ENCODE measurements around the gene USP25. TPM values are rescaled to one million over a fixed set of nuclear protein-coding genes. Genes with fewer than 3 reads are reported as not detected.

The USP25 gene
- total RNA-seq, 1 experiment from 2014 or later: 26.1 TPM

DNA sequence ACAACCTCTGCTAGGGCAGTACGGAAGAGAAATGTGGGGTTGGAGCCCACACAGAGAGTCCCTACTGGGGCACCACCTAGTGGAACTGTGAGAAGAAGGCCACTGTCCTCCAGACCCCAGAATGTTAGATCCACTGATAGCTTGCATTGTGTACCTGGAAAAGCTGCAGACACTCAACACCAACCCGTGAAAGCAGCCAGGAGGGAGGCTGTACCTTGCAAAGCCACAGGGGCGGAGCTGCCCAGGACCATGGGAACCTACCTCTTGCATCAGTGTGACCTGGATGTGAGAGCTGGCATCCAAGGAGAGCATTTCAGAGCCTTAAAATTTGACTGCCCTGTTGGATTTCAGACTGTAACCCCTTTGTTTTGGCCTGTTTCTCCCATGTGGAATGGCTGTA, 85.5 kb downstream of the USP25 start:
- no peaks in the 10 kb centered on the region for H3K36me3 ChIP-seq (ENCODE audit: control insufficient read depth, insufficient read depth, low read length)
- no peak overlapping the region for H3K27ac ChIP-seq (ENCODE audit: low read length)
- TF ChIP-seq POLR2AphosphoS5 (IDR thresholded peaks at IDR 0.05; ENCODE audit: low read depth, low read length) (no peak), TCF7L2 (IDR thresholded peaks at IDR 0.05; ENCODE audit: low read depth, low read length) (no peak), REST (IDR thresholded peaks at IDR 0.05; ENCODE audit: insufficient read depth in 1 of 2, low read depth in 2 of 2, low read length in 1 of 2) (no peak), SIN3A (IDR thresholded peaks at IDR 0.05; ENCODE audit: borderline replicate concordance, insufficient read depth, low read depth, low read length) (no peak)
- TF ChIP-seq, protein P1, sequence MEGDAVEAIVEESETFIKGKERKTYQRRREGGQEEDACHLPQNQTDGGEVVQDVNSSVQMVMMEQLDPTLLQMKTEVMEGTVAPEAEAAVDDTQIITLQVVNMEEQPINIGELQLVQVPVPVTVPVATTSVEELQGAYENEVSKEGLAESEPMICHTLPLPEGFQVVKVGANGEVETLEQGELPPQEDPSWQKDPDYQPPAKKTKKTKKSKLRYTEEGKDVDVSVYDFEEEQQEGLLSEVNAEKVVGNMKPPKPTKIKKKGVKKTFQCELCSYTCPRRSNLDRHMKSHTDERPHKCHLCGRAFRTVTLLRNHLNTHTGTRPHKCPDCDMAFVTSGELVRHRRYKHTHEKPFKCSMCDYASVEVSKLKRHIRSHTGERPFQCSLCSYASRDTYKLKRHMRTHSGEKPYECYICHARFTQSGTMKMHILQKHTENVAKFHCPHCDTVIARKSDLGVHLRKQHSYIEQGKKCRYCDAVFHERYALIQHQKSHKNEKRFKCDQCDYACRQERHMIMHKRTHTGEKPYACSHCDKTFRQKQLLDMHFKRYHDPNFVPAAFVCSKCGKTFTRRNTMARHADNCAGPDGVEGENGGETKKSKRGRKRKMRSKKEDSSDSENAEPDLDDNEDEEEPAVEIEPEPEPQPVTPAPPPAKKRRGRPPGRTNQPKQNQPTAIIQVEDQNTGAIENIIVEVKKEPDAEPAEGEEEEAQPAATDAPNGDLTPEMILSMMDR (IDR thresholded peaks at IDR 0.05): no peak
- ATAC-seq: no peak
- H3K27me3 ChIP-seq (ENCODE audit: control insufficient read depth, insufficient read depth, low read length): no peaks in the 10 kb centered on the region
- POLR2A ChIA-PET: no interaction called here
- no TSS peak for BruUV-seq (replicated peaks)
- H3K4me1 ChIP-seq (ENCODE audit: control insufficient read depth, insufficient read depth, low read length): no peaks in the 10 kb centered on the region
- in situ Hi-C loops (cut with HindIII; ENCODE audit: low pct_unique_long_range_greater_than_20kb, low sequenced_read_pairs) (no loop called here), intact Hi-C loops (cut with micrococcal nuclease; ENCODE audit: unreplicated experiment) (no loop called here)
- CTCF ChIA-PET: no interaction called here
- H3K9me3 ChIP-seq (ENCODE audit: control insufficient read depth, insufficient read depth, low read depth, low read length): no peaks in the 10 kb centered on the region
- DNase-seq (ENCODE audit: low read depth, low spot score): no peak
- H3K4me3 ChIP-seq (ENCODE audit: low read depth in 2 of 2, low read length in 2 of 2): no peak overlapping the region

- no TSS peak for BruUV-seq (replicated peaks)
- H3K4me1 ChIP-seq (ENCODE audit: control insufficient read depth, insufficient read depth, low read length): no peaks in the 10 kb centered on the region
- ChIA-PET CTCF (no interaction called here), POLR2A (no interaction called here)
- no peaks in the 10 kb centered on the region for H3K36me3 ChIP-seq (ENCODE audit: control insufficient read depth, insufficient read depth, low read length)
- no peaks in the 10 kb centered on the region for H3K27me3 ChIP-seq (ENCODE audit: control insufficient read depth, insufficient read depth, low read length)
- TF ChIP-seq TCF7L2 (IDR thresholded peaks at IDR 0.05; ENCODE audit: low read depth, low read length) (no peak), SIN3A (IDR thresholded peaks at IDR 0.05; ENCODE audit: borderline replicate concordance, insufficient read depth, low read depth, low read length) (no peak), POLR2AphosphoS5 (IDR thresholded peaks at IDR 0.05; ENCODE audit: low read depth, low read length) (no peak), REST (IDR thresholded peaks at IDR 0.05; ENCODE audit: insufficient read depth in 1 of 2, low read depth in 2 of 2, low read length in 1 of 2) (no peak)
- TF ChIP-seq, protein P1 (IDR thresholded peaks at IDR 0.05): no peak
- ATAC-seq: no peak
- no peak for DNase-seq (ENCODE audit: low read depth, low spot score)
- in situ Hi-C loops (cut with HindIII; ENCODE audit: low pct_unique_long_range_greater_than_20kb, low sequenced_read_pairs) (no loop called here), intact Hi-C loops (cut with micrococcal nuclease; ENCODE audit: unreplicated experiment) (loop anchor here (10.0 kb wide), 1 partner anchor 86 kb away; no protein-coding TSS in a partner anchor)
- H3K4me3 ChIP-seq (ENCODE audit: low read depth in 2 of 2, low read length in 2 of 2): no peak overlapping the region
- no peak overlapping the region for H3K27ac ChIP-seq (ENCODE audit: low read length)
- H3K9me3 ChIP-seq (ENCODE audit: control insufficient read depth, insufficient read depth, low read depth, low read length): no peaks in the 10 kb centered on the region
Measured at GRCh38 chr21:15820327-15820726, 90.5 kb downstream of the USP25 start.

Data from Panc1 (cell line).